AG09309 (cell line): Measurements from ENCODE around the gene DOCK11.

Source experiments
- DNase-seq: peaks from one replicate; pipeline ENCODE4 v3.0.0-alpha.2; 2010; ENCODE audit warnings: low read depth
- H3K4me3 ChIP-seq: 2 replicates; pipeline ENCODE4 v1.5.1; 2011; ENCODE audit warnings: mild to moderate bottlenecking, low read depth, low read length, moderate library complexity; ENCODE audit not compliant: control insufficient read depth
- TF ChIP-seq, protein P1 (sequence below): IDR thresholded peaks from 2 replicates; pipeline ENCODE4 v1.5.1; 2011; ENCODE audit warnings: mild to moderate bottlenecking, low read depth, low read length, inconsistent platforms; ENCODE audit not compliant: insufficient read depth, control insufficient read depth; ENCODE audit errors: missing control alignments

The DOCK11 gene

DNA sequence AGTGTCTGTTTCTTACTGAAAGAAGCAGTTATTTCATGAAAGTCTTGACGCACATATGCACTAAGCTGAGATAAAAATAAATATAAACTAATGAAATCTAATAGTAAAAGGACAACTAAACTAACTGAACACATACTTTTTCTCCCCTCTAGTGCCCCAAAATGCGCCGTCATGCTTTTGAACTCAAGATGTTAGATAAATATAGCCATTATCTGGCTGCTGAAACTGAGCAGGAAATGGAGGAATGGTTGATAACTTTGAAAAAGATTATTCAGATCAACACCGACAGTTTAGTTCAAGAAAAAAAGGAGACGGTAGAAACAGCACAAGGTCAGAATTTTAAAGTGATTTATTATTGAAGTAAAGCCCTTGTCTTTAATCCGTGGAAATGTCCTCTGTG, 70.2 kb downstream of the DOCK11 start:
- TF ChIP-seq, protein P1, sequence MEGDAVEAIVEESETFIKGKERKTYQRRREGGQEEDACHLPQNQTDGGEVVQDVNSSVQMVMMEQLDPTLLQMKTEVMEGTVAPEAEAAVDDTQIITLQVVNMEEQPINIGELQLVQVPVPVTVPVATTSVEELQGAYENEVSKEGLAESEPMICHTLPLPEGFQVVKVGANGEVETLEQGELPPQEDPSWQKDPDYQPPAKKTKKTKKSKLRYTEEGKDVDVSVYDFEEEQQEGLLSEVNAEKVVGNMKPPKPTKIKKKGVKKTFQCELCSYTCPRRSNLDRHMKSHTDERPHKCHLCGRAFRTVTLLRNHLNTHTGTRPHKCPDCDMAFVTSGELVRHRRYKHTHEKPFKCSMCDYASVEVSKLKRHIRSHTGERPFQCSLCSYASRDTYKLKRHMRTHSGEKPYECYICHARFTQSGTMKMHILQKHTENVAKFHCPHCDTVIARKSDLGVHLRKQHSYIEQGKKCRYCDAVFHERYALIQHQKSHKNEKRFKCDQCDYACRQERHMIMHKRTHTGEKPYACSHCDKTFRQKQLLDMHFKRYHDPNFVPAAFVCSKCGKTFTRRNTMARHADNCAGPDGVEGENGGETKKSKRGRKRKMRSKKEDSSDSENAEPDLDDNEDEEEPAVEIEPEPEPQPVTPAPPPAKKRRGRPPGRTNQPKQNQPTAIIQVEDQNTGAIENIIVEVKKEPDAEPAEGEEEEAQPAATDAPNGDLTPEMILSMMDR, result no peak
- no peak for DNase-seq
- H3K4me3 ChIP-seq, result no peak overlapping the region

DNA sequence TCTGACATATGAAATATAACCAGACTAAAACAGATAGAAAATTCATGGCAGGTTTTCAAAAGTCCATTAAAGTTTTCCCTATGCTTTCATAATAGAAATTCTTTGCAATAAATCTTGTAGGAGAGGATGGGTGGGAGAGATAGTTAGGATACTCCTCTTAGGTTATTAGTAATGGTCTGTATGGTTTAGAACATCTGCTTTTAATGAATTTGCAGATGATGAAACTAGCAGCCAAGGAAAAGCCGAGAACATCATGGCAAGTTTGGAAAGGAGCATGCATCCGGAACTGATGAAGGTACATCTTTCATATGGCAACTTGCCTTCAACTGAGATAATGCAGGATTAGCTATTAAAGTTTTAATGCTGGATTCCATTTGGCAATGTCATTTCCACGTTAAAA, 70.7 kb downstream of the DOCK11 start:
- TF ChIP-seq, protein P1, result no peak
- no peak overlapping the region for H3K4me3 ChIP-seq
- DNase-seq, result peak; percentile 43

DNA sequence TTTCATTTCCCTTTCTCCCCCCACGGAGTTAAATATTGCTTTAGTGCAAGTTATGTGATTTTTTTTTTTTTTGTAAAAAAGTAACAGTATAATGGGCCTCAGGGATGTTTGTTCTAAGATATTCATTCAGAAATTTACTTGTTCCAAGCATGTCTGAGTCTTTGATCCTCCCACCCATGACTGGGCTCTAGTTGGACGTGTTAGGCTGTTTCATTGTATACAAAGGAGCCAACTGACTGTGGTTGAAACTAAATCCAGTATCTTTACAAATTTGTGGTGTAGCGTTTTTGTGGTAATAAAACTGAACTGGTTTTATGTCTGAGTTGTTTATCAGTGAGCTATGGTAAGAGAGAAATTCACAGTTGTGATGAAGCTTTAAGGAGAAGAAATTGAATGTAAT, 74.1 kb downstream of the DOCK11 start:
- TF ChIP-seq, protein P1, result no peak
- H3K4me3 ChIP-seq, result no peak overlapping the region
- no peak for DNase-seq

DNA sequence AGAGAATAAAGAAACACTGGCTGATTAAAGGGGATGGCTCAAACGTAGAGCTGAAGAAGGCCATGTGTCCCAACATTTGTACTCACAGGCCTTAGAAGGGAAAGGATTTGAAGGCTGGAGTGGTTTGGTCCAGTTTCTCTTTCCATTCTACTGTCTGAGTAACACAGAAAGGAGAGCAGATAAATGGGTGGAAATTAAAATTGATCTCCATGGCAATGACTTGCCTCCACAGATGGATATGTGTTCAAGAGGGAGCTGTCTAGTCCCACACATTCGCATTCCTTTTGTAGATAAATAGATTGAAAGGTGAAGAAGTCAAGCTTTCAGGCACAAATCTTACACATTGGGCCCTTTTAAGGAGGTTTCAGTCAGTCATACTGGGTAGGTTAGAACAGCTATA, 74.6 kb downstream of the DOCK11 start:
- TF ChIP-seq, protein P1, result no peak
- no peak overlapping the region for H3K4me3 ChIP-seq
- no peak for DNase-seq

DNA sequence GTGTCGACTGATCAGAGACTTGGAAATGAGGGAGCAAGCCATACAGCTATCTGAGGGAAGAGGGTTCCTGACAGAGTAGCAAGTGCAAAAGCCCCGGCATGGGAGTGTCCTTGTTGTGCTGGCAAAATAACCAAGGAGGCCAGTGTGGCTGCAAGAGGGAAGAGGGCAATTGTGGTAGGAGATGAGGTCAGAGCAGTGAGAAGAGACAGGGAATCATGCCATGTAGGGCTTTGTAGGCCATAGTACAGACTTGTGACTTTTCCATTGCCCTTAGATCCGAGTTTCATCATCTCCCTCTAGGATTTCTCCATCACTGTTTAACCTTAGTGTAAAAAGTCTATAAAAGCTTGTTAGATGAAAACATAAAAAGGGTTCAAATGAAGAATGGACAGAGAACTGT, 76.2 kb downstream of the DOCK11 start:
- DNase-seq, result no peak
- H3K4me3 ChIP-seq, result no peak overlapping the region
- TF ChIP-seq, protein P1, result no peak

DNA sequence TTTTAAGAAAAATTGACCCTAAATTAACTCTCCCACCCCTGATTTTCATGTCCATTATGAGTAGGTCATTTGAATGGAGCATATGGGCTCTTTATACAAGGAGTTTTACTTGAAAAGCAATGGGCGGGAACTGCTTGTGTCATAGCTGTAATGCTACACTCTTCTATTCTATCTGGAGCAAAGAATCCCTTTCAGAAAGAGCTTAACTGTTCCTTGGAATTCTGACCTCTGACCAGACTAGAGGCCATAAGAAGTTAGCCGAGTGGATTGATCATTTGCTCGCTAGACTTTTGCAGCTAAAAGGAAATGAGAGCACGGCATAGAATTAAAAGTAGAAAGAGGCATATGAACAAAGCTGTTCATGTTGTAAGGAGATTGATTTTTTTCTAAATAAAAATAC, 79.1 kb downstream of the DOCK11 start:
- H3K4me3 ChIP-seq, result no peak overlapping the region
- DNase-seq, result no peak
- TF ChIP-seq, protein P1, result no peak

DNA sequence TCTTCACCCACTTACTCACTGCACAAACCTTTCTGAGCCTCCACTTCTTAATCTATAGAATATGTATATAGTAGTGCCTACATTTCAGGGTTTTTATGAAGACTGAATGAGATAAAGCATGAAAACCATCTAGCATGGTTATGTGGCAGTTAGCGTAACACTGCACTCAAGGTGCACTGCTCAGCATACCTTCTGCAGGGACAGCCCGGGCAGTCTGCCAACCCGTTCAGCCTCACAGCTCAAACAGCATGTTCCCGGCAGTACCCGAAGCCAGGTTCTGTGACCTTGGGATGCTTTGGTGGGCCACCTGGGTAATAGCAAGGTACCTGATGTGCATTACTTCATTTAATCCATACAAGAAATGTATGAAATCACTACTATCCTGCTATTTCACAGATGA, 81.4 kb downstream of the DOCK11 start:
- H3K4me3 ChIP-seq, result no peak overlapping the region
- TF ChIP-seq, protein P1, result no peak
- DNase-seq, result no peak
